K562 (cell line): ENCODE data around the gene BARX2. TPM values are rescaled to one million over a fixed set of nuclear protein-coding genes. Genes with fewer than 3 reads are reported as not detected.
"Not testable (repeated sequence)": the region's sequence is repeated elsewhere in the genome, so short reads cannot be mapped to it uniquely, and the experiment has no call there.

ENCODE experiments used
- ATAC-seq: fragments of 200-7000 bp; cut with Tn5 transposase; 3 replicates; pipeline ENCODE4 v1.9.1; 2020; ENCODE audit warnings: moderate library complexity
- BruUV-seq: library from RNA; stranded (reverse); fragments of 400-500 nt; replicated peaks from 2 replicates; lab custom pipeline; 2021; lab: Mats Ljungman, UMichigan
- CTCF ChIA-PET: fragments of 300-600 bp; formaldehyde crosslinking; extraction: SDS; loops from one replicate; lab custom pipeline; 2021; ENCODE audit warnings: low intra/inter-chr PET ratio; lab: Yijun Ruan, JAX
- POLR2A ChIA-PET: fragments of 300-600, 350-650 bp; sonication (Branson Sonifier 250); formaldehyde crosslinking; extraction: SDS; loops from one replicate; lab custom pipeline; 2021; ENCODE audit warnings: antibody characterized with exemption, inconsistent platforms; lab: Yijun Ruan, JAX
- DNase-seq, 4 experiments: peaks; one replicate each; pipeline versions ENCODE4 v3.0.0 to v3.0.0-alpha.2; 2011 to 2018; ENCODE audit warnings: low spot score in 3 of 4, mixed read lengths in 3 of 4; ENCODE audit errors: extremely low read depth in 1 of 4
- FAIRE-seq: peaks from 2 replicates; lab custom pipeline; 2011; peaks lifted over from hg19 to GRCh38; lab: Jason Lieb, UNC
- H2AFZ ChIP-seq: 2 replicates; pipeline ENCODE4 v1.6.0; 2011; ENCODE audit warnings: low read depth, low read length, control low read depth, inconsistent platforms
- H3K27ac ChIP-seq: fragments of 200-600 bp; 3 replicates; pipeline ENCODE4 v1.8.0; 2011; ENCODE audit warnings: low read depth, mild to moderate bottlenecking, control low read depth, inconsistent platforms, low read length, moderate library complexity, mixed read lengths; ENCODE audit errors: extremely low read depth
- H3K27me3 ChIP-seq, 2 experiments: fragments of 300-600 bp in 1 of 2; 2 replicates in 1 of 2; 3 replicates in 1 of 2; pipeline versions ENCODE4 v1.6.0 to v1.8.0; 2011; ENCODE audit warnings: inconsistent platforms in 2 of 2, low read length in 2 of 2, mild to moderate bottlenecking in 1 of 2, mixed read lengths in 1 of 2, moderate library complexity in 1 of 2; ENCODE audit not compliant: control insufficient read depth in 2 of 2, insufficient read depth in 2 of 2
- H3K36me3 ChIP-seq: fragments of 300-600 bp; 3 replicates; pipeline ENCODE4 v1.8.0; 2011; ENCODE audit warnings: mild to moderate bottlenecking, low read length, inconsistent platforms; ENCODE audit not compliant: control insufficient read depth, insufficient read depth
- H3K4me1 ChIP-seq, 2 experiments: fragments of 200-600 bp in 1 of 2; replicated peaks in 1 of 2; 2 replicates in 1 of 2; 3 replicates in 1 of 2; pipeline versions ENCODE4 v1.5.1 to v1.8.0; 2011; ENCODE audit warnings: inconsistent platforms in 2 of 2, low read length in 2 of 2, mild to moderate bottlenecking in 1 of 2, mixed read lengths in 1 of 2, moderate library complexity in 1 of 2; ENCODE audit not compliant: control insufficient read depth in 2 of 2, insufficient read depth in 2 of 2
- H3K4me2 ChIP-seq: 2 replicates; pipeline ENCODE4 v1.6.1; 2011; ENCODE audit warnings: low read length, control low read depth, inconsistent platforms, mixed read lengths; ENCODE audit not compliant: insufficient read depth
- H3K4me3 ChIP-seq: fragments of 200-600 bp; sonication (generic), shearing (Covaris generic); 2 replicates; pipeline ENCODE4 v1.5.1; 2016; ENCODE audit warnings: control low read depth, inconsistent platforms
- H3K79me2 ChIP-seq: fragments of 200-600 bp; 3 replicates; pipeline ENCODE4 v1.8.0; 2011; ENCODE audit warnings: low read length, inconsistent platforms; ENCODE audit not compliant: control insufficient read depth, insufficient read depth
- H3K9ac ChIP-seq, 2 experiments: 2 replicates each; pipeline versions ENCODE4 v1.6.0 to v1.6.1; 2011; ENCODE audit warnings: low read depth in 2 of 2, low read length in 2 of 2, control low read depth in 1 of 2, inconsistent platforms in 1 of 2, mild to moderate bottlenecking in 1 of 2, mixed read lengths in 1 of 2; ENCODE audit not compliant: insufficient read depth in 1 of 2
- H3K9me1 ChIP-seq: one replicate; pipeline ENCODE4 v1.6.0; 2011; ENCODE audit warnings: inconsistent platforms, mild to moderate bottlenecking, low read length, moderate library complexity; ENCODE audit not compliant: control insufficient read depth, insufficient read depth
- H3K9me3 ChIP-seq: replicated peaks from 2 replicates; pipeline ENCODE4 v1.5.1; 2011; ENCODE audit warnings: low read depth, low read length, inconsistent platforms; ENCODE audit not compliant: control insufficient read depth, insufficient read depth
- H4K20me1 ChIP-seq: replicated peaks from 2 replicates; pipeline ENCODE4 v1.6.1; 2011; ENCODE audit warnings: low read length, inconsistent platforms, mixed read lengths; ENCODE audit not compliant: control insufficient read depth, insufficient read depth
- ZNF431 ChIP-seq: sonication (generic); formaldehyde crosslinking; IDR thresholded peaks from 2 replicates; pipeline ENCODE4 v1.8.0; 2022; ENCODE audit warnings: mild to moderate bottlenecking, missing genetic modification reagents
- WGBS: fragments of 100-300 bp; shearing (Covaris generic); methylation state at CpG from one replicate; pipeline ENCODE4 v1.1.6; 2016; ENCODE audit warnings: low coverage, mixed read lengths; ENCODE audit not compliant: insufficient coverage; ENCODE audit errors: missing lambda C conversion rate; 5-methylcytosine and 5-hydroxymethylcytosine counted together
- in situ Hi-C: fragments of 300-500 bp; cut with MboI; formaldehyde crosslinking; loops from 4 replicates; pipeline ENCODE4 v1.15.0; 2018; ENCODE audit warnings: inconsistent platforms, mixed read lengths
- intact Hi-C: fragments of 100-400 bp; cut with micrococcal nuclease; formaldehyde crosslinking; loops from 2 replicates; pipeline ENCODE4 v1.14.2; 2022
- polyA plus RNA-seq, 8 experiments: library from polyadenylated mRNA; depleted of rRNA in 4 of 8; stranded (reverse) in 5 of 8; unstranded in 3 of 8; fragments of >200 nt; fragmentation: Nextera tagmentation in 2 of 8; fragmentation: Illumina TruSeq in 1 of 8; extraction: Ambion mirVana in 2 of 8; extraction: Trizol in 1 of 8; gene quantifications; 2 replicates each; pipeline versions ENCODE4 v1.2.1 to v1.2.3, GENCODE V29; 2011 to 2014; ENCODE audit warnings: inconsistent platforms in 1 of 8, missing spikeins in 1 of 8
- total RNA-seq, 7 experiments: library from RNA; depleted of rRNA in 6 of 7; stranded (reverse); fragments of >200 nt in 6 of 7; fragmentation: Illumina TruSeq in 2 of 7; extraction: Trizol in 2 of 7; gene quantifications; 2 replicates each; pipeline versions ENCODE4 v1.2.1 to v1.2.3, GENCODE V29; 2011 to 2021; ENCODE audit warnings: low replicate concordance in 1 of 7

Gene BARX2
- total and polyA plus RNA-seq, 9 of the 15 experiments (the other 6 are each of a cell fraction or from before 2014, with no cell fraction given) = not detected

DNA sequence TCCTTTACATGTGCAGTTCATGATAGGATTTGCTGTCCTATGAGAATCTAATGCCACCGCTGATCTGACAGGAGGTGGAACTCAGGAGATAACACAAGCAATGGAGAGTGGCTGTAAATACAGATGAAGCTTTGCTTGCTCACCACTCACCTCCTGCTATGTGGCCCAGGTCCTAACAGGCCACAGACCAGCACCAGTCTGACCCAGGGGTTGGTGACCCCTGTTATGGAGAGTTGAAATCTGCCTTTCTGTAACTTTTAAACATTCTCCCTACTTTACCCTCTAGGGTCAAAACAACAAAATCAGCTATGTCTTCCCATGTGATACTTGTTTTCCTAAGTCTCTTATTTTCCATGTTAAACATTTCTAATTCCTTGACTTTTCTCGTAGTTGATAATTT, 48.7 kb upstream of the BARX2 start:
- ChIA-PET CTCF (no interaction called here), POLR2A (no interaction called here)
- WGBS = 0% methylated on average over 2 of the region's 2 CpGs
- Histone ChIP-seq H3K4me3 (no peak overlapping the region), H3K9ac (no peak overlapping the region), H3K4me2 (no peak overlapping the region), H3K4me1 (no peaks in the 10 kb centered on the region), H3K79me2 (no peaks in the 10 kb centered on the region), H3K27me3 (no peaks in the 10 kb centered on the region), H4K20me1 (no peaks in the 10 kb centered on the region), H3K9me3 (no peaks in the 10 kb centered on the region), H3K27ac (no peak overlapping the region), H3K36me3 (no peaks in the 10 kb centered on the region), H3K9me1 (no peaks in the 10 kb centered on the region), H2AFZ (no peak overlapping the region)
- in situ Hi-C loops (no loop called here), intact Hi-C loops (no loop called here)
- no peak for TF ChIP-seq ZNF431
- no TSS peak for BruUV-seq
- no peak for ATAC-seq
- DNase-seq = no peak
- no peak for FAIRE-seq

GRCh38 chr11:129327708-129328107, 47.9 kb upstream of the BARX2 start:
- H3K4me3 ChIP-seq, POLR2A ChIA-PET, DNase-seq, H3K9ac ChIP-seq, H3K27ac ChIP-seq, H3K36me3 ChIP-seq, ATAC-seq, BruUV-seq, H4K20me1 ChIP-seq, in situ Hi-C loops, H3K4me2 ChIP-seq, H3K27me3 ChIP-seq, CTCF ChIA-PET, FAIRE-seq, H3K9me1 ChIP-seq, H3K4me1 ChIP-seq, intact Hi-C loops, H3K9me3 ChIP-seq, H2AFZ ChIP-seq, H3K79me2 ChIP-seq: not testable (repeated sequence)
- WGBS = 0% methylated on average over 4 of the region's 4 CpGs
